A673 (cell line): Measurements from ENCODE around the gene CRIP1. TPM values are rescaled to one million over a fixed set of nuclear protein-coding genes. Genes with fewer than 3 reads are reported as not detected.

Source experiments
- BruUV-seq: library from RNA; stranded (reverse); fragments of 400-500 nt; replicated peaks from 2 replicates; lab custom pipeline; 2021; lab: Mats Ljungman, UMichigan
- CTCF ChIA-PET: fragments of 300-600 bp; sonication (Branson Sonifier 250); formaldehyde crosslinking; loops from one replicate; lab custom pipeline; 2022; ENCODE audit warnings: antibody characterized with exemption; lab: Charles Lee
- POLR2A ChIA-PET: fragments of 300-600 bp; sonication (Branson Sonifier 250); formaldehyde crosslinking; loops from one replicate; lab custom pipeline; 2022; ENCODE audit warnings: antibody characterized with exemption; ENCODE audit not compliant: low non-redundant PET; lab: Charles Lee
- DNase-seq: peaks from one replicate; pipeline ENCODE4 v3.0.0-alpha.2; 2015; ENCODE audit warnings: low spot score
- H3K27ac ChIP-seq: fragments of 200-600 bp; sonication (generic); 2 replicates; pipeline ENCODE4 v1.5.1; 2016; ENCODE audit warnings: mixed run types, low read depth, mild to moderate bottlenecking, mixed read lengths, antibody characterized with exemption, low read length; ENCODE audit not compliant: poor library complexity, severe bottlenecking
- H3K27me3 ChIP-seq: fragments of 200-600 bp; sonication (generic); replicated peaks from 2 replicates; pipeline ENCODE4 v1.6.1; 2017; ENCODE audit warnings: mixed run types, low read depth, mild to moderate bottlenecking, mixed read lengths, antibody characterized with exemption, low read length; ENCODE audit not compliant: insufficient read depth, poor library complexity
- H3K36me3 ChIP-seq: fragments of 200-600 bp; sonication (generic); 2 replicates; pipeline ENCODE4 v1.6.1; 2016; ENCODE audit warnings: mixed run types, mild to moderate bottlenecking, mixed read lengths, antibody characterized with exemption, low read length; ENCODE audit not compliant: insufficient read depth, poor library complexity, severe bottlenecking
- H3K4me1 ChIP-seq: fragments of 200-600 bp; sonication (generic); 2 replicates; pipeline ENCODE4 v1.6.1; 2017; ENCODE audit warnings: mixed run types, mild to moderate bottlenecking, mixed read lengths, antibody characterized with exemption, low read length; ENCODE audit not compliant: insufficient read depth, poor library complexity, severe bottlenecking
- H3K4me3 ChIP-seq: fragments of 200-600 bp; sonication (generic); 2 replicates; pipeline ENCODE4 v1.5.1; 2016; ENCODE audit warnings: low read depth, mixed run types, mild to moderate bottlenecking, mixed read lengths, low read length; ENCODE audit not compliant: poor library complexity, severe bottlenecking
- H3K9me3 ChIP-seq: fragments of 200-600 bp; sonication (generic); 2 replicates; pipeline ENCODE4 v1.6.1; 2016; ENCODE audit warnings: mixed run types, low read depth, mild to moderate bottlenecking, mixed read lengths, antibody characterized with exemption, low read length; ENCODE audit not compliant: poor library complexity, severe bottlenecking
- EZH2 ChIP-seq: fragments of 200-600 bp; sonication (generic); IDR thresholded peaks from 2 replicates; pipeline ENCODE4 v1.6.1; 2017; ENCODE audit warnings: borderline replicate concordance, low read depth, mild to moderate bottlenecking, mixed read lengths, antibody characterized with exemption, low read length; ENCODE audit not compliant: poor library complexity, severe bottlenecking
- intact Hi-C: fragments of 100-400 bp; cut with micrococcal nuclease; formaldehyde crosslinking; loops from one replicate; pipeline ENCODE4 v1.10.0; 2022; ENCODE audit not compliant: unreplicated experiment
- total RNA-seq: library from RNA; stranded (reverse); gene quantifications from 2 replicates; pipeline ENCODE4 v1.2.3, GENCODE V29; 2021
- TF ChIP-seq, protein P1 (sequence below): fragments of 300-800, 200-600 bp; sonication (generic); conservative IDR thresholded peaks from 2 replicates; pipeline ENCODE4 v1.5.1; 2017; ENCODE audit warnings: low read depth, mild to moderate bottlenecking, antibody characterized with exemption, low read length, moderate library complexity, mixed read lengths

The CRIP1 gene
- total RNA-seq, 1 experiment from 2014 or later = 47.7 TPM

DNA sequence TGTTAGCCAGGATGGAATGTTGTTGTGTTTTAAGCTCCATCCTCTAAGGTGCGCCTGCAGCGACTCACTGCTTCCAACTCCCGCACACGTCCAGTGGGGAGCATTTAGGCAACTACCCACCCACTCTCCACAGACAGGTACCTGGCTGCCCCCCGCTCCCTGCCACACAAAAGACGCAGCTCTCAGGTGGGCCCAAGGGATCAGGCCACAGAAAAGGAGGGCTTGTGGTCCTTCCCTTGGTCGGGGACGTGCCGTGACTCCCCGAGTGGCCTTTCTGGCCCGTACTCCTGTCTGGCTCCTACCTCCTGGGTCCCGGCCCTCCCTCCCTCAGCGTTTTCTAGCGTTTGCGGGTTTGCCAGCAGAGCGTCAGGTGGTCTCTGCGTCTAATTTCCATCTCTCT, 20.6 kb downstream of the CRIP1 start:
- Histone ChIP-seq H3K4me3 (no peak overlapping the region), H3K36me3 (no peaks in the 10 kb centered on the region), H3K4me1 (no peaks in the 10 kb centered on the region), H3K27ac (no peak overlapping the region), H3K27me3 (peaks cover 28% of the 10 kb centered on the region), H3K9me3 (no peaks in the 10 kb centered on the region)
- no peak for TF ChIP-seq EZH2
- TF ChIP-seq, protein P1, sequence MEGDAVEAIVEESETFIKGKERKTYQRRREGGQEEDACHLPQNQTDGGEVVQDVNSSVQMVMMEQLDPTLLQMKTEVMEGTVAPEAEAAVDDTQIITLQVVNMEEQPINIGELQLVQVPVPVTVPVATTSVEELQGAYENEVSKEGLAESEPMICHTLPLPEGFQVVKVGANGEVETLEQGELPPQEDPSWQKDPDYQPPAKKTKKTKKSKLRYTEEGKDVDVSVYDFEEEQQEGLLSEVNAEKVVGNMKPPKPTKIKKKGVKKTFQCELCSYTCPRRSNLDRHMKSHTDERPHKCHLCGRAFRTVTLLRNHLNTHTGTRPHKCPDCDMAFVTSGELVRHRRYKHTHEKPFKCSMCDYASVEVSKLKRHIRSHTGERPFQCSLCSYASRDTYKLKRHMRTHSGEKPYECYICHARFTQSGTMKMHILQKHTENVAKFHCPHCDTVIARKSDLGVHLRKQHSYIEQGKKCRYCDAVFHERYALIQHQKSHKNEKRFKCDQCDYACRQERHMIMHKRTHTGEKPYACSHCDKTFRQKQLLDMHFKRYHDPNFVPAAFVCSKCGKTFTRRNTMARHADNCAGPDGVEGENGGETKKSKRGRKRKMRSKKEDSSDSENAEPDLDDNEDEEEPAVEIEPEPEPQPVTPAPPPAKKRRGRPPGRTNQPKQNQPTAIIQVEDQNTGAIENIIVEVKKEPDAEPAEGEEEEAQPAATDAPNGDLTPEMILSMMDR = no peak
- intact Hi-C loops = no loop called here
- ChIA-PET CTCF (interaction anchor here (0.7 kb wide), 1 partner anchor 140 kb away, joined by 8 read pairs; no protein-coding TSS in a partner anchor), POLR2A (no interaction called here)
- no peak for DNase-seq
- no TSS peak for BruUV-seq

DNA sequence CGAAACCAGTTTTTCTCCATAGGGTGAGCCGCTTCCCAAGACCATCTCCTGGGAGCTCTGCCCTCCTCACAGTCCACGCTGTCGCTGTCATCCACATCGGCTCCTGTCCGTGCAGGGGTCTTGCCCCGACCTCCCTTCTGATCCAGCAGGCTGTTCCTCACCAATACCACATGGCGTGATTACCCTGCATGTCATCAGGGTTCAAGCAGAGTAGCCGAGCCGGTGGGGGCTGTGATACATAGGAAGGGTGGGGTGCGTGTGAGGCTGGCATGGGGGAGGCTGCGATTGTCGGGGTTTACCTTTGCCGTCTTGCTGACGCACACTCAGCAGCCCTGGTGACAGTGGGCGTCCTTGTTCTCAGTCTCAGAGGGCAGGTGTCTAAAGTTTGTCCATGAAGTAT, 21.4 kb downstream of the CRIP1 start:
- no TSS peak for BruUV-seq
- H3K36me3 ChIP-seq = no peaks in the 10 kb centered on the region
- intact Hi-C loops = no loop called here
- H3K27me3 ChIP-seq = peaks cover 28% of the 10 kb centered on the region
- DNase-seq = no peak
- no peak overlapping the region for H3K27ac ChIP-seq
- ChIA-PET POLR2A (no interaction called here), CTCF (interaction anchor here (0.7 kb wide), 2 partner anchors 141 to 418 kb away, joined by 3 to 8 read pairs; no protein-coding TSS in a partner anchor)
- H3K9me3 ChIP-seq = no peaks in the 10 kb centered on the region
- no peaks in the 10 kb centered on the region for H3K4me1 ChIP-seq
- H3K4me3 ChIP-seq = no peak overlapping the region
- TF ChIP-seq, protein P1 = no peak
- no peak for TF ChIP-seq EZH2

DNA sequence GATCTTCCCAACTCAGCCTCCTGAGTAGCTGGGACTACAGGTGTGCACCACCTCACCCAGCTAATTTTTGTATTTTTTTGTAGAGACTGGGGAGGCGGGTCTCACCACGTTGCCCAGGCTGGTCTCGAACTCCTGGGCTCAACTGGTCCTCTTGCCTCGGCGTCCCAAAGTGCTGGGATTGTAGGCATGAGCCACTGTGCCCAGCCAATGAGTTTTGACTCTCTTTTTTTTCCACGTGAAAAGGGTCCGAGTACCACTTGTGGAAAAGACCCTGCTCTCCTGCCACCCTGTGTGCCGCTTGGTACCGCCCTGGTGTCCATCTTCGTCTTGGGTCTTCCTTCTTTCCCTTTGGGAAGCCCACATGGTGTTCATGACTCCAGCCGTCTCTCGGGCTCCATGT, 21.9 kb downstream of the CRIP1 start:
- intact Hi-C loops = no loop called here
- H3K4me3 ChIP-seq = no peak overlapping the region
- peaks cover 28% of the 10 kb centered on the region for H3K27me3 ChIP-seq
- no peak for DNase-seq
- BruUV-seq = no TSS peak
- ChIA-PET CTCF (no interaction called here), POLR2A (no interaction called here)
- H3K27ac ChIP-seq = no peak overlapping the region
- H3K4me1 ChIP-seq = no peaks in the 10 kb centered on the region
- TF ChIP-seq, protein P1 = no peak
- no peak for TF ChIP-seq EZH2
- no peaks in the 10 kb centered on the region for H3K9me3 ChIP-seq
- no peaks in the 10 kb centered on the region for H3K36me3 ChIP-seq
